Fibroblast of lung (primary cell): ENCODE data around the gene SPAAR.

Source experiments
- EZH2 ChIP-seq: IDR thresholded peaks from 2 replicates; pipeline ENCODE4 v1.5.1; 2012; ENCODE audit warnings: low read length, control low read depth, mild to moderate bottlenecking; ENCODE audit errors: missing control alignments
- TF ChIP-seq, protein P1 (sequence below), 2 donors: IDR thresholded peaks in 1 of 2; conservative IDR thresholded peaks in 1 of 2; 1 replicate in 1 of 2; 2 replicates in 1 of 2; pipeline ENCODE4 v1.5.1; 2011 to 2012; ENCODE audit warnings: low read length in 2 of 2, control low read depth in 1 of 2, inconsistent platforms in 1 of 2, low read depth in 1 of 2, mild to moderate bottlenecking in 1 of 2

GRCh38 chr9:35912791-35913400, 3.6 kb downstream of the SPAAR start:
- TF ChIP-seq, protein P1, sequence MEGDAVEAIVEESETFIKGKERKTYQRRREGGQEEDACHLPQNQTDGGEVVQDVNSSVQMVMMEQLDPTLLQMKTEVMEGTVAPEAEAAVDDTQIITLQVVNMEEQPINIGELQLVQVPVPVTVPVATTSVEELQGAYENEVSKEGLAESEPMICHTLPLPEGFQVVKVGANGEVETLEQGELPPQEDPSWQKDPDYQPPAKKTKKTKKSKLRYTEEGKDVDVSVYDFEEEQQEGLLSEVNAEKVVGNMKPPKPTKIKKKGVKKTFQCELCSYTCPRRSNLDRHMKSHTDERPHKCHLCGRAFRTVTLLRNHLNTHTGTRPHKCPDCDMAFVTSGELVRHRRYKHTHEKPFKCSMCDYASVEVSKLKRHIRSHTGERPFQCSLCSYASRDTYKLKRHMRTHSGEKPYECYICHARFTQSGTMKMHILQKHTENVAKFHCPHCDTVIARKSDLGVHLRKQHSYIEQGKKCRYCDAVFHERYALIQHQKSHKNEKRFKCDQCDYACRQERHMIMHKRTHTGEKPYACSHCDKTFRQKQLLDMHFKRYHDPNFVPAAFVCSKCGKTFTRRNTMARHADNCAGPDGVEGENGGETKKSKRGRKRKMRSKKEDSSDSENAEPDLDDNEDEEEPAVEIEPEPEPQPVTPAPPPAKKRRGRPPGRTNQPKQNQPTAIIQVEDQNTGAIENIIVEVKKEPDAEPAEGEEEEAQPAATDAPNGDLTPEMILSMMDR (conservative IDR thresholded peaks at IDR 0.05 in 1 of 2, IDR thresholded peaks at IDR 0.05 in 1 of 2; ENCODE audit: low read depth in 1 of 2, low read length in 2 of 2): no peak
- no peak for TF ChIP-seq EZH2
